ENCODE data around the gene MUC20. TPM values are rescaled to one million over a fixed set of nuclear protein-coding genes. Genes with fewer than 3 reads are reported as not detected.

The MUC20 gene, protein sequence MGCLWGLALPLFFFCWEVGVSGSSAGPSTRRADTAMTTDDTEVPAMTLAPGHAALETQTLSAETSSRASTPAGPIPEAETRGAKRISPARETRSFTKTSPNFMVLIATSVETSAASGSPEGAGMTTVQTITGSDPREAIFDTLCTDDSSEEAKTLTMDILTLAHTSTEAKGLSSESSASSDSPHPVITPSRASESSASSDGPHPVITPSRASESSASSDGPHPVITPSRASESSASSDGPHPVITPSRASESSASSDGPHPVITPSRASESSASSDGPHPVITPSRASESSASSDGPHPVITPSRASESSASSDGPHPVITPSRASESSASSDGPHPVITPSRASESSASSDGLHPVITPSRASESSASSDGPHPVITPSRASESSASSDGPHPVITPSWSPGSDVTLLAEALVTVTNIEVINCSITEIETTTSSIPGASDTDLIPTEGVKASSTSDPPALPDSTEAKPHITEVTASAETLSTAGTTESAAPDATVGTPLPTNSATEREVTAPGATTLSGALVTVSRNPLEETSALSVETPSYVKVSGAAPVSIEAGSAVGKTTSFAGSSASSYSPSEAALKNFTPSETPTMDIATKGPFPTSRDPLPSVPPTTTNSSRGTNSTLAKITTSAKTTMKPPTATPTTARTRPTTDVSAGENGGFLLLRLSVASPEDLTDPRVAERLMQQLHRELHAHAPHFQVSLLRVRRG
- total RNA-seq: 0.60 and 0.95 TPM in 2 replicates

DNA sequence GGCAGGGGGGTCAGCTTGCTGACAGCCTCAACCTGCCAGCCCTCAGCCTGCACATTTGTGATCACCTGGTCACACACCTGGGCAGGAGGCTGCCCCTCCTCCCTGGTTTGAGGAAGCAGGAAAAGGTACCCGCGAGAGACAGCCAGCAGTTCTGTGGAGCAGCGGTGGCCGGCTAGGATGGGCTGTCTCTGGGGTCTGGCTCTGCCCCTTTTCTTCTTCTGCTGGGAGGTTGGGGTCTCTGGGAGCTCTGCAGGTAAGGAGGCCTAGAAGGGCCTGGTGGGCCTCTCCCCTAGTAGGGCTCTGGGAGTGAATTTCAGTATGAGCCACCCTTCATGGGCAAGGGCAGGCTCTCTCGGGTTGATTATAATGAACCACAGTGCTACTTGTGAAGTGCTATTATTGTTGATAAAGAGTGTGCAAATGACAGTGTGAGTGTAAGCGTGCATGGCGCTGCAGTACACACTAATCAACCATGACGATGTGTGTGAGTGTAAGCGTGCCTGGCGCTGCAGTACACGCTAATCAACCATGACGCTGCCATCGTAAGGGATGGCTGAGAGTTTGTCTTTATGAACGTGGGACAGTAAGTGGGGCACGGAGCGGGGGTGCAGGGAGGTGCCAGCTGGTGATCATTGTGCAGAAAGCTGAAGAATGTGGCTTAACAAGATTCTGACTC is at the start of gene MUC20:
MUC20 (plus strand) TSS at position 148 of the 676 bp plus-strand sequence; CDS start at position 178, 30 bp downstream.

Other genes starting within 250 kb of the MUC20 start
- gene PPP1R2, start 177.7 kb upstream of the MUC20 start, total RNA-seq: 57.1 and 85.2 TPM in 2 replicates
- gene APOD, start 137.0 kb upstream of the MUC20 start, total RNA-seq: 1.2 and 1.3 TPM in 2 replicates
- 0.16 TPM in 1 of 2 replicates, not detected in the other for gene MUC4, start 91.0 kb downstream of the MUC20 start, total RNA-seq
- 5.2 TPM in 2 replicates for gene TNK2, start 187.6 kb downstream of the MUC20 start, total RNA-seq